HEK293 (cell line): ENCODE results near the gene ZNF804A.

Experiments
- CTCF ChIA-PET: fragments of 350-600 bp; formaldehyde crosslinking; extraction: SDS; loops from one replicate; lab custom pipeline; 2021; ENCODE audit warnings: antibody characterized with exemption; lab: Yijun Ruan, JAX
- POLR2A ChIA-PET: fragments of 300-600 bp; formaldehyde crosslinking; extraction: SDS; loops from one replicate; lab custom pipeline; 2020; ENCODE audit warnings: antibody characterized with exemption, inconsistent platforms; lab: Yijun Ruan, JAX
- H3K27ac ChIP-seq: fragments of 200-500 bp; sonication (Bioruptor generic); 2 replicates; pipeline ENCODE4 v1.5.1; 2014; ENCODE audit warnings: low read depth, low read length, control low read depth, inconsistent platforms; ENCODE audit errors: extremely low read depth
- H3K36me3 ChIP-seq, 2 experiments: fragments of 200-500 bp in 1 of 2; sonication (Bioruptor generic) in 1 of 2; 1 replicate in 1 of 2; 2 replicates in 1 of 2; pipeline ENCODE4 v1.5.1; 2014 to 2017; ENCODE audit warnings: inconsistent platforms in 2 of 2, low read length in 2 of 2; ENCODE audit not compliant: control insufficient read depth in 2 of 2, insufficient read depth in 1 of 2
- H3K4me1 ChIP-seq: fragments of 200-500 bp; sonication (Bioruptor generic); 2 replicates; pipeline ENCODE4 v1.5.1; 2014; ENCODE audit warnings: mild to moderate bottlenecking, low read length, inconsistent platforms; ENCODE audit not compliant: control insufficient read depth, insufficient read depth
- H3K4me3 ChIP-seq: 2 replicates; pipeline ENCODE4 v1.5.1; 2011; ENCODE audit warnings: low read depth, mild to moderate bottlenecking, control low read depth, low read length, moderate library complexity
- H3K9me3 ChIP-seq: fragments of 200-500 bp; sonication (Bioruptor generic); 2 replicates; pipeline ENCODE4 v1.5.1; 2014; ENCODE audit warnings: low read depth, low read length, inconsistent platforms; ENCODE audit not compliant: control insufficient read depth, insufficient read depth
- BCL11A ChIP-seq: fragments of 450-650 bp; formaldehyde crosslinking; IDR thresholded peaks from 2 replicates; pipeline ENCODE4 v1.5.1; 2016; ENCODE audit warnings: low read depth, missing biosample characterization, missing genetic modification characterization
- ELK4 ChIP-seq: IDR thresholded peaks from 2 replicates; pipeline ENCODE4 v1.6.1; 2011; ENCODE audit warnings: mild to moderate bottlenecking, low read depth, low read length, borderline replicate concordance
- GLIS1 ChIP-seq: fragments of 450-650 bp; formaldehyde crosslinking; IDR thresholded peaks from 2 replicates; pipeline ENCODE4 v1.5.1; 2016; ENCODE audit warnings: missing biosample characterization, missing genetic modification characterization
- GLIS2 ChIP-seq: fragments of 450-650 bp; formaldehyde crosslinking; IDR thresholded peaks from 2 replicates; pipeline ENCODE4 v1.5.1; 2016; ENCODE audit warnings: missing biosample characterization, missing genetic modification characterization
- REPIN1 ChIP-seq: fragments of 450-650 bp; formaldehyde crosslinking; IDR thresholded peaks from 2 replicates; pipeline ENCODE4 v1.5.1; 2017; ENCODE audit warnings: missing biosample characterization, missing genetic modification characterization, low read depth
- TRIM28 ChIP-seq: IDR thresholded peaks from 2 replicates; pipeline ENCODE4 v1.6.1; 2011; ENCODE audit warnings: low read length, control low read depth, borderline replicate concordance
- ZFP69B ChIP-seq: fragments of 450-650 bp; formaldehyde crosslinking; IDR thresholded peaks from 2 replicates; pipeline ENCODE4 v1.5.1; 2016; ENCODE audit warnings: missing biosample characterization, missing genetic modification characterization
- ZNF133 ChIP-seq: fragments of 450-650 bp; formaldehyde crosslinking; IDR thresholded peaks from 2 replicates; pipeline ENCODE4 v1.5.1; 2016; ENCODE audit warnings: missing biosample characterization, missing genetic modification characterization
- ZNF157 ChIP-seq: fragments of 450-650 bp; formaldehyde crosslinking; IDR thresholded peaks from 2 replicates; pipeline ENCODE4 v1.5.1; 2016; ENCODE audit warnings: missing biosample characterization, missing genetic modification characterization
- ZNF184 ChIP-seq: fragments of 450-650 bp; IDR thresholded peaks from 2 replicates; pipeline ENCODE4 v1.5.1; 2018; ENCODE audit warnings: missing biosample characterization, mild to moderate bottlenecking, missing genetic modification characterization
- ZNF19 ChIP-seq: fragments of 450-650 bp; formaldehyde crosslinking; IDR thresholded peaks from 2 replicates; pipeline ENCODE4; 2016; ENCODE audit warnings: missing biosample characterization, missing genetic modification characterization, low read depth
- ZNF221 ChIP-seq: fragments of 450-650 bp; formaldehyde crosslinking; IDR thresholded peaks from 2 replicates; pipeline ENCODE4 v1.5.1; 2017; ENCODE audit warnings: missing biosample characterization, missing genetic modification characterization, borderline replicate concordance
- ZNF280D ChIP-seq: fragments of 450-650 bp; formaldehyde crosslinking; IDR thresholded peaks from 2 replicates; pipeline ENCODE4 v1.5.1; 2016; ENCODE audit warnings: missing biosample characterization, missing genetic modification characterization
- ZNF335 ChIP-seq: fragments of 450-650 bp; formaldehyde crosslinking; conservative IDR thresholded peaks from 2 replicates; pipeline ENCODE4 v1.5.1; 2016; ENCODE audit warnings: missing biosample characterization, missing genetic modification characterization
- ZNF580 ChIP-seq: fragments of 450-650 bp; formaldehyde crosslinking; IDR thresholded peaks from 2 replicates; pipeline ENCODE4 v1.5.1; 2016; ENCODE audit warnings: missing biosample characterization, missing genetic modification characterization
- ZNF654 ChIP-seq: fragments of 450-650 bp; formaldehyde crosslinking; IDR thresholded peaks from 2 replicates; pipeline ENCODE4 v1.5.1; 2016; ENCODE audit warnings: low read depth, missing biosample characterization, missing genetic modification characterization
- ZNF677 ChIP-seq: fragments of 450-650 bp; IDR thresholded peaks from 2 replicates; pipeline ENCODE4 v1.5.0; 2018; ENCODE audit warnings: missing biosample characterization, mild to moderate bottlenecking, missing genetic modification characterization, moderate library complexity
- ZNF785 ChIP-seq: fragments of 450-650 bp; formaldehyde crosslinking; IDR thresholded peaks from 2 replicates; pipeline ENCODE4 v1.5.1; 2016; ENCODE audit warnings: missing biosample characterization, missing genetic modification characterization
- TF ChIP-seq, protein P1 (sequence below): fragments of 450-650 bp; formaldehyde crosslinking; IDR thresholded peaks from 2 replicates; pipeline ENCODE4 v1.5.1; 2016; ENCODE audit warnings: missing biosample characterization, missing genetic modification characterization
- TF ChIP-seq, protein P2 (sequence below): fragments of 450-650 bp; formaldehyde crosslinking; IDR thresholded peaks from 2 replicates; pipeline ENCODE4 v1.5.1; 2016; ENCODE audit warnings: missing biosample characterization, missing genetic modification characterization

Gene ZNF804A

DNA sequence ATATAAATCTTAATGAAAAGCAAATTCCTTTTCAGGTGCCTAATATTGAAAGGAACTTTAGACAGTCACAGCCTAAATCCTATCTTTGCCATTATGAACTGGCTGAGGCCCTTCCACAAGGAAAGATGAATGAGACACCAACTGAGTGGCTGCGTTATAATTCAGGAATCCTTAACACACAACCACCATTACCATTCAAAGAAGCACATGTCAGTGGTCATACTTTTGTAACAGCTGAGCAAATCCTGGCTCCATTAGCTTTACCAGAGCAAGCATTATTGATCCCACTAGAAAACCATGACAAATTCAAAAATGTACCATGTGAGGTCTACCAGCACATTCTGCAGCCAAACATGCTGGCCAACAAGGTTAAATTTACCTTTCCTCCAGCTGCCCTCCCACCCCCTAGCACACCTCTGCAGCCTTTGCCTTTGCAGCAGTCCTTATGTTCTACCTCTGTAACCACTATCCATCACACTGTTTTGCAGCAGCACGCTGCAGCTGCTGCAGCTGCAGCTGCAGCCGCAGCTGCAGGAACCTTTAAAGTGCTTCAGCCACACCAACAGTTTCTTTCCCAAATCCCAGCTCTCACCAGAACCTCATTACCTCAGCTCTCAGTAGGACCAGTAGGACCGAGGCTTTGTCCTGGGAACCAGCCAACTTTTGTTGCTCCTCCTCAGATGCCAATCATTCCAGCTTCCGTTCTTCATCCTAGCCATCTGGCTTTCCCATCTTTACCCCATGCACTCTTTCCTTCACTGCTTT, 340.1 kb downstream of the ZNF804A start:
- Histone ChIP-seq H3K36me3 (no peaks in the 10 kb centered on the region), H3K4me1 (no peaks in the 10 kb centered on the region)
- no peak for TF ChIP-seq TRIM28
- no peak for TF ChIP-seq ZNF580
- no peak for TF ChIP-seq ZNF184
- TF ChIP-seq ZNF133 (tag by site-specific recombination): no peak
- TF ChIP-seq ZNF785 (tag by site-specific recombination): no peak
- TF ChIP-seq ZNF335 (tag by site-specific recombination): no peak
- TF ChIP-seq BCL11A (tag by site-specific recombination): no peak
- no peak for TF ChIP-seq GLIS1 (tag by site-specific recombination)
- no peak for TF ChIP-seq ZFP69B (tag by site-specific recombination)
- TF ChIP-seq ZNF157: no peak
- TF ChIP-seq ZNF280D (tag by site-specific recombination): no peak
- TF ChIP-seq REPIN1 (tag by site-specific recombination): no peak
- TF ChIP-seq, all 188 proteins: peak for 0
- ChIA-PET CTCF (no interaction called here), POLR2A (no interaction called here)
- Histone ChIP-seq H3K9me3 (no peaks in the 10 kb centered on the region), H3K27ac (no peak overlapping the region), H3K4me3 (no peak overlapping the region)

GRCh38 chr2:184945326-184945725, 347.0 kb downstream of the ZNF804A start:
- Histone ChIP-seq H3K4me1 (no peaks in the 10 kb centered on the region), H3K27ac (no peak overlapping the region), H3K9me3 (no peaks in the 10 kb centered on the region), H3K4me3 (no peak overlapping the region), H3K36me3 (no peaks in the 10 kb centered on the region)
- POLR2A ChIA-PET: no interaction called here
- CTCF ChIA-PET: no interaction called here
- TF ChIP-seq ZNF19: no peak

DNA sequence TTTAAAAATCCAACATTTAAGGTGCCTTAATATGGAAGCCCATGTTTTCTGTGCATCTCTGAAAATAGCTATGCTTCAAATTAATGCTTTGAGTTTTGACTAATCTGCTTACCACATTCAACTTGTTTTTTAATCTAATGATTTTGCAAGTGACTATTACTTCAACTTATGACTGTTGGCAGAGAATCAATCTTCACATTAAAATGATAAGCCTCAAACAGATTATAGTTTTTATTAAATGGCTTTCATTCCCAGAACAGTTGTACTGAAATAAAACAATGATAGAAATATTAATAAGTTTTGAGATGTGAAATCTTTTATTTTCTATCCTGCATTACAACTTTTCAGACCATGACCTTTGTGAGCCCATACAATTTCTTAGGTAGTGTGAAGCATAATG, 347.5 kb downstream of the ZNF804A start:
- POLR2A ChIA-PET: no interaction called here
- TF ChIP-seq ZNF133 (tag by site-specific recombination) (no peak), ZNF221 (tag by site-specific recombination) (no peak), ELK4 (no peak), GLIS2 (tag by site-specific recombination) (no peak), ZNF677 (no peak), ZNF654 (tag by site-specific recombination) (no peak)
- TF ChIP-seq, protein P1, sequence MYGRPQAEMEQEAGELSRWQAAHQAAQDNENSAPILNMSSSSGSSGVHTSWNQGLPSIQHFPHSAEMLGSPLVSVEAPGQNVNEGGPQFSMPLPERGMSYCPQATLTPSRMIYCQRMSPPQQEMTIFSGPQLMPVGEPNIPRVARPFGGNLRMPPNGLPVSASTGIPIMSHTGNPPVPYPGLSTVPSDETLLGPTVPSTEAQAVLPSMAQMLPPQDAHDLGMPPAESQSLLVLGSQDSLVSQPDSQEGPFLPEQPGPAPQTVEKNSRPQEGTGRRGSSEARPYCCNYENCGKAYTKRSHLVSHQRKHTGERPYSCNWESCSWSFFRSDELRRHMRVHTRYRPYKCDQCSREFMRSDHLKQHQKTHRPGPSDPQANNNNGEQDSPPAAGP (tag by site-specific recombination): no peak
- TF ChIP-seq, protein P2, sequence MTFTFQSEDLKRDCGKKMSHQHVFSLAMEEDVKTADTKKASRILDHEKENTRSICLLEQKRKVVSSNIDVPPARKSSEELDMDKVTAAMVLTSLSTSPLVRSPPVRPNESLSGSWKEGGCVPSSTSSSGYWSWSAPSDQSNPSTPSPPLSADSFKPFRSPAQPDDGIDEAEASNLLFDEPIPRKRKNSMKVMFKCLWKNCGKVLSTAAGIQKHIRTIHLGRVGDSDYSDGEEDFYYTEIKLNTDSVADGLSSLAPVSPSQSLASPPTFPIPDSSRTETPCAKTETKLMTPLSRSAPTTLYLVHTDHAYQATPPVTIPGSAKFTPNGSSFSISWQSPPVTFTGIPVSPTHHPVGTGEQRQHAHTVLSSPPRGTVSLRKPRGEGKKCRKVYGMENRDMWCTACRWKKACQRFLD (tag by site-specific recombination): no peak

More for the DNA sequence above, 347.5 kb downstream of the ZNF804A start:
- Histone ChIP-seq H3K9me3 (no peaks in the 10 kb centered on the region), H3K4me1 (no peaks in the 10 kb centered on the region), H3K36me3 (no peaks in the 10 kb centered on the region), H3K4me3 (no peak overlapping the region), H3K27ac (no peak overlapping the region)
- CTCF ChIA-PET: no interaction called here
